Subcutaneous adipose tissue (tissue), 4 donors: ENCODE data around the gene GMDS. TPM values are rescaled to one million over a fixed set of nuclear protein-coding genes. Genes with fewer than 3 reads are reported as not detected.

Experiments
- total RNA-seq, 4 donors: library from RNA; depleted of rRNA; stranded (reverse); fragments of >200 nt; gene quantifications; one replicate each; pipeline ENCODE4 v1.1.0, GENCODE V29; 2016
- TF ChIP-seq, protein P1 (sequence below): fragments of 450-650 bp; IDR thresholded peaks from one replicate; pipeline ENCODE4 v1.5.1; 2016; ENCODE audit warnings: low read depth, mild to moderate bottlenecking, control low read depth, antibody characterized with exemption, moderate library complexity

GMDS gene
- total RNA-seq, 4 donors from 2014 or later = 10.1 to 17.3 (median 13.9) TPM

DNA sequence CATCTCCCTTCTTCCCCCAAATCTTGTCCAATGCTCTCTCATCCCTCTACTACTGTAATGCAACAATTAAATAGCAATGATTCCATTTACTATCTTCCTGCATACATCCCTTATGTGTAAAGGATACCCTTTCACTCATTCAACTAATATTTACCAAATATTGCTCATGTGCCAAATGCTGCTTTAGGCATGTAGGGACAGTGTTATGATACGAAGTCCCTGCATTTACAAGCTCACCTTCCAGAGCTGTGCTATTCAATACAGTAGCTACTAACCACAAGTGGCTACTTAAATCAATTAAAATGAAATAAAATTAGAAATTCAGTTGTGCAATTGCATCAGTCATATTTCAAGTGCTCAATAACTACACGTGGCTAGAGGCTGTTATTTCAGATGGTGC, 41.1 kb downstream of the GMDS start:
- TF ChIP-seq, protein P1, sequence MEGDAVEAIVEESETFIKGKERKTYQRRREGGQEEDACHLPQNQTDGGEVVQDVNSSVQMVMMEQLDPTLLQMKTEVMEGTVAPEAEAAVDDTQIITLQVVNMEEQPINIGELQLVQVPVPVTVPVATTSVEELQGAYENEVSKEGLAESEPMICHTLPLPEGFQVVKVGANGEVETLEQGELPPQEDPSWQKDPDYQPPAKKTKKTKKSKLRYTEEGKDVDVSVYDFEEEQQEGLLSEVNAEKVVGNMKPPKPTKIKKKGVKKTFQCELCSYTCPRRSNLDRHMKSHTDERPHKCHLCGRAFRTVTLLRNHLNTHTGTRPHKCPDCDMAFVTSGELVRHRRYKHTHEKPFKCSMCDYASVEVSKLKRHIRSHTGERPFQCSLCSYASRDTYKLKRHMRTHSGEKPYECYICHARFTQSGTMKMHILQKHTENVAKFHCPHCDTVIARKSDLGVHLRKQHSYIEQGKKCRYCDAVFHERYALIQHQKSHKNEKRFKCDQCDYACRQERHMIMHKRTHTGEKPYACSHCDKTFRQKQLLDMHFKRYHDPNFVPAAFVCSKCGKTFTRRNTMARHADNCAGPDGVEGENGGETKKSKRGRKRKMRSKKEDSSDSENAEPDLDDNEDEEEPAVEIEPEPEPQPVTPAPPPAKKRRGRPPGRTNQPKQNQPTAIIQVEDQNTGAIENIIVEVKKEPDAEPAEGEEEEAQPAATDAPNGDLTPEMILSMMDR = no peak

- TF ChIP-seq, protein P1 = no peak
Measured at GRCh38 chr6:2203264-2203663, 42.1 kb downstream of the GMDS start.

DNA sequence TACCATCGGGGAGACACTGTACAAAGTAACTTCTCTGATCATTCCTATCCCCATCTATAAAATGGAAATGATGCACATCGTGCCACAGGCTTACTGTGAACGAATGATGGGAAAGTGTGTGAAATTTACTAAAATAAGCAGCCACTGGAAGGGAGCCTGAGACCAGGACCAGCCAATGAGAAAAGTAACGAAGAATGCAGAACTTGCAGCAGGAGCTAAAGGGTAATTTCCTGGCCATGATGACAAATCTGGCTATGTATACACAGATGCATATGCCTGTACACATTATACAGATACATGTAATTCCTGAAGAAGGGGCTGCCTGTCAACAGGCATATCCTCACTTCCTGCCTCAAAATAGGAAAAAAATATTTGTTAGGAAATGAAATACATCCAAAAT, 47.4 kb downstream of the GMDS start:
- TF ChIP-seq, protein P1 = no peak

DNA sequence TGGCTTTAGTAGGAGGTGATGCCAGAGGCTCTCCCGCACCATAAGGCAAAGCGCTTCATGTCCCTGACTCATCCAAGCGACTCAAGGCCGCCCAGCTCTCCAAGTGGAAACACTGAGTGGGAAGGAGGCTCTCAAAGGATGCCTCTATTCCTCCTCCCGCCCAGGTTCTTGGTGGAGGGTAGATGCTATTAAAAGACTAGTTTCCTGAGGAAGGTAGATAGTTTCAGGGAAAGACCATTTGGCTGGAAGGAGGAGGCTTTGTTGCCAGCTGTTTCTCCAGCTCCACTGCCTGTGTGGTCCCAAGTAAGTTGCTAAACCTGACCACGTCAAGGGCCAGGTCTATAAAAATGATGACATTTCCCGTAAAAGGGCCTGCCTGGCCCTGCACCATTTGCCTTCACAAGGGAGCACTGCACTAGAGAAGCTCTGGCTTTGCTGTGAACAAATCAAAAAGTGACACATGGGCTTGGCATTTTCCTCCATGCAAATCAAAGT, 48.2 kb downstream of the GMDS start:
- TF ChIP-seq, protein P1 = no peak

- TF ChIP-seq, protein P1 = no peak
Measured at GRCh38 chr6:2196079-2196679, 49.2 kb downstream of the GMDS start.

DNA sequence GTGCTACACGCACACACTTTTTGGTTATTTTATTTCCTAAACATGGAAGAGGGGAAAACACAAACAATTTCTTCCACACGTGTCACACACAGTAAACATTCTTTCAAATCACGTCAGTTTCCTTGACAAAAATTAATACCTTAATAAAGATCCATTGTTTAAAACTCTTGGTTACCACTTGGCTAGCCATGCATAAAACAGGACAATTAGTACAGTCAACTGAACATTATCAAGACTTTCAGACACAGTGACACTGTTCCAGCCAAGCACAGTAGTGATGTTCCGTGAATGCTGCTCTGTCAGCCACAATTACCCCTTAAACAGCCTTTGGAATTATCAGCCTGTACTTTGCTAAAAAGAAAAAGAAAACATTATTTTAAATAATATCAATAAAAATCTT, 50.8 kb downstream of the GMDS start:
- TF ChIP-seq, protein P1 = no peak

- TF ChIP-seq, protein P1 = no peak
Measured at GRCh38 chr6:2193931-2194330, 51.5 kb downstream of the GMDS start.
